ENCODE results near the gene EPB42. TPM values are rescaled to one million over a fixed set of nuclear protein-coding genes. Genes with fewer than 3 reads are reported as not detected.

The EPB42 gene
- total RNA-seq, 1 experiment from 2014 or later, result not detected

GRCh38 chr15:43209059-43209824 lies 11.6 kb downstream of the EPB42 start:
- CTCF ChIA-PET, result interaction anchor here (0.5 to 6.4 kb wide), 20 partner anchors 10 to 161 kb away, joined by 3 to 84 read pairs (median 4); partner anchors contain the start of genes CCNDBP1, TGM5, TUBGCP4 and ZSCAN29
- Mint-ChIP-seq H3K36me3 (no peaks in the 10 kb centered on the region), H3K4me3 (no peak overlapping the region), H3K9me3 (no peaks in the 10 kb centered on the region), H3K27ac (no peak overlapping the region), H3K4me1 (peaks cover 11% of the 10 kb centered on the region), H3K27me3 (ENCODE audit: low read depth) (no peaks in the 10 kb centered on the region)
- POLR2A ChIA-PET, result no interaction called here
- DNase-seq (ENCODE audit: low spot score) (peak; percentile 67), ATAC-seq (peak; percentile 87)
- TF ChIP-seq NFE2L1 (CRISPR knock-in tag; IDR thresholded peaks at IDR 0.05) (no peak), ZNF532 (CRISPR knock-in tag; IDR thresholded peaks at IDR 0.05; ENCODE audit: borderline replicate concordance) (no peak), E2F4 (CRISPR knock-in tag; IDR thresholded peaks at IDR 0.05; ENCODE audit: borderline replicate concordance, low read depth) (no peak), ZNF512 (CRISPR knock-in tag; IDR thresholded peaks at IDR 0.05; ENCODE audit: borderline replicate concordance) (no peak), STAT6 (CRISPR knock-in tag; conservative IDR thresholded peaks at IDR 0.05; ENCODE audit: low read depth) (no peak), AFF4 (CRISPR knock-in tag; IDR thresholded peaks at IDR 0.05; ENCODE audit: borderline replicate concordance) (no peak), TP53 (CRISPR knock-in tag; IDR thresholded peaks at IDR 0.05) (no peak), SOX15 (CRISPR knock-in tag; IDR thresholded peaks at IDR 0.05) (no peak), ZNF423 (CRISPR knock-in tag; IDR thresholded peaks at IDR 0.05) (no peak), RELA (CRISPR knock-in tag; IDR thresholded peaks at IDR 0.05; ENCODE audit: borderline replicate concordance) (no peak), GTF2I (CRISPR knock-in tag; conservative IDR thresholded peaks at IDR 0.05) (no peak), ELF4 (CRISPR knock-in tag; IDR thresholded peaks at IDR 0.05; ENCODE audit: low read depth) (no peak), GRHL2 (CRISPR knock-in tag; IDR thresholded peaks at IDR 0.05; ENCODE audit: insufficient replicate concordance, severe bottlenecking) (no peak), PREB (CRISPR knock-in tag; IDR thresholded peaks at IDR 0.05; ENCODE audit: borderline replicate concordance) (no peak), ZNF219 (CRISPR knock-in tag; IDR thresholded peaks at IDR 0.05; ENCODE audit: borderline replicate concordance) (no peak), PRRX2 (CRISPR knock-in tag; IDR thresholded peaks at IDR 0.05) (no peak), ZNF121 (CRISPR knock-in tag; IDR thresholded peaks at IDR 0.05) (no peak), MLX (CRISPR knock-in tag; IDR thresholded peaks at IDR 0.05) (no peak)
